Glutamatergic neuron (in vitro differentiated cells): ENCODE results near the gene UTP4. TPM values are rescaled to one million over a fixed set of nuclear protein-coding genes. Genes with fewer than 3 reads are reported as not detected.

Experiments used
- DNase-seq: peaks from one replicate; pipeline ENCODE4 v3.0.0; 2022
- H3K27ac Mint-ChIP-seq: one replicate; pipeline ENCODE4 v1.8.0; 2020; ENCODE audit warnings: mild to moderate bottlenecking, mixed read lengths, inconsistent platforms; ENCODE audit not compliant: unreplicated experiment
- H3K27me3 Mint-ChIP-seq: one replicate; pipeline ENCODE4 v1.8.0; 2020; ENCODE audit warnings: mild to moderate bottlenecking, moderate library complexity, mixed read lengths, inconsistent platforms; ENCODE audit not compliant: unreplicated experiment
- H3K36me3 Mint-ChIP-seq: one replicate; pipeline ENCODE4 v1.8.0; 2020; ENCODE audit warnings: mild to moderate bottlenecking, mixed read lengths, inconsistent platforms; ENCODE audit not compliant: unreplicated experiment
- H3K4me1 Mint-ChIP-seq: one replicate; pipeline ENCODE4 v1.8.0; 2020; ENCODE audit warnings: mild to moderate bottlenecking, low read depth, mixed read lengths, inconsistent platforms; ENCODE audit not compliant: unreplicated experiment
- H3K4me3 Mint-ChIP-seq: one replicate; pipeline ENCODE4 v1.8.0; 2020; ENCODE audit warnings: mild to moderate bottlenecking, mixed read lengths, inconsistent platforms; ENCODE audit not compliant: unreplicated experiment
- H3K9me3 Mint-ChIP-seq: one replicate; pipeline ENCODE4 v1.8.0; 2020; ENCODE audit warnings: mild to moderate bottlenecking, moderate library complexity, mixed read lengths, inconsistent platforms; ENCODE audit not compliant: unreplicated experiment
- CTCF ChIP-seq: fragments of 200-600 bp; sonication (generic); IDR thresholded peaks from one replicate; pipeline ENCODE4 v1.5.0; 2021; ENCODE audit not compliant: partially characterized antibody, unreplicated experiment
- total RNA-seq: library from RNA; stranded (reverse); fragmentation: NEBNext Ultra II Directional; extraction: Animal tissue kit (Norgen Biotek cat#: 25700); gene quantifications from one replicate; pipeline ENCODE4 v1.2.1, GENCODE V29; 2021; ENCODE audit not compliant: unreplicated experiment

The UTP4 gene
- total RNA-seq, 1 donor from 2014 or later: 70.7 TPM

GRCh38 chr16:69197573-69197972 is 65.1 kb downstream of the UTP4 start:
- DNase-seq: no peak
- Mint-ChIP-seq H3K27me3 (no peaks in the 10 kb centered on the region), H3K36me3 (no peaks in the 10 kb centered on the region), H3K9me3 (no peaks in the 10 kb centered on the region), H3K4me3 (no peak overlapping the region), H3K4me1 (peaks cover 9% of the 10 kb centered on the region), H3K27ac (no peak overlapping the region)
- TF ChIP-seq CTCF: no peak

- no peak for TF ChIP-seq CTCF
- no peak for DNase-seq
- Mint-ChIP-seq H3K4me3 (no peak overlapping the region), H3K36me3 (no peaks in the 10 kb centered on the region), H3K4me1 (peaks cover 3% of the 10 kb centered on the region), H3K27me3 (no peaks in the 10 kb centered on the region), H3K9me3 (no peaks in the 10 kb centered on the region), H3K27ac (no peak overlapping the region)
Observed at GRCh38 chr16:69199382-69199781, 66.9 kb downstream of the UTP4 start.

- H3K4me1 Mint-ChIP-seq: no peaks in the 10 kb centered on the region
Observed at GRCh38 chr16:69201291-69201690, 68.8 kb downstream of the UTP4 start.

GRCh38 chr16:69201787-69202186 is 69.3 kb downstream of the UTP4 start:
- Mint-ChIP-seq H3K4me3 (no peak overlapping the region), H3K36me3 (no peaks in the 10 kb centered on the region), H3K27me3 (no peaks in the 10 kb centered on the region), H3K9me3 (no peaks in the 10 kb centered on the region), H3K4me1 (no peaks in the 10 kb centered on the region), H3K27ac (no peak overlapping the region)
- TF ChIP-seq CTCF: no peak
- DNase-seq: no peak

More at GRCh38 chr16:69201291-69201690, 68.8 kb downstream of the UTP4 start:
- no peaks in the 10 kb centered on the region for H3K36me3 Mint-ChIP-seq
- no peaks in the 10 kb centered on the region for H3K27me3 Mint-ChIP-seq
- H3K4me3 Mint-ChIP-seq: no peak overlapping the region
- no peak for TF ChIP-seq CTCF
- no peak overlapping the region for H3K27ac Mint-ChIP-seq
- no peaks in the 10 kb centered on the region for H3K9me3 Mint-ChIP-seq
- no peak for DNase-seq

- Mint-ChIP-seq H3K27ac (no peak overlapping the region), H3K4me1 (no peaks in the 10 kb centered on the region), H3K9me3 (no peaks in the 10 kb centered on the region), H3K36me3 (no peaks in the 10 kb centered on the region), H3K4me3 (no peak overlapping the region), H3K27me3 (peaks cover 1% of the 10 kb centered on the region)
- no peak for DNase-seq
- no peak for TF ChIP-seq CTCF
Observed at GRCh38 chr16:69204172-69204571, 71.7 kb downstream of the UTP4 start.
